H1 (cell line): Measurements from ENCODE around the gene AKR1C8. TPM values are rescaled to one million over a fixed set of nuclear protein-coding genes. Genes with fewer than 3 reads are reported as not detected.

Experiments
- CTCF ChIA-PET: fragments of 300-600 bp; sonication (Branson Sonifier 250); formaldehyde crosslinking; loops from one replicate; lab custom pipeline; 2021; ENCODE audit not compliant: partially characterized antibody; lab: Charles Lee
- POLR2A ChIA-PET: fragments of 300-600 bp; sonication (Branson Sonifier 250); formaldehyde crosslinking; loops from one replicate; lab custom pipeline; 2021; ENCODE audit warnings: inconsistent platforms; ENCODE audit not compliant: partially characterized antibody; lab: Charles Lee
- DNase-seq, 2 experiments: peaks; one replicate each; pipeline versions ENCODE4 v3.0.0 to v3.0.0-alpha.2; 2010 to 2022; ENCODE audit warnings: low spot score in 2 of 2, low read depth in 1 of 2, mixed read lengths in 1 of 2
- FAIRE-seq: peaks from 2 replicates; lab custom pipeline; 2011; peaks lifted over from hg19 to GRCh38; lab: Jason Lieb, UNC
- H2AFZ ChIP-seq: 2 replicates; pipeline ENCODE4 v1.8.1; 2012; ENCODE audit warnings: low read length, inconsistent platforms
- H2AK5ac ChIP-seq: 2 replicates; pipeline ENCODE4 v1.6.1; 2013; ENCODE audit warnings: low read depth, low read length
- H2BK120ac ChIP-seq: replicated peaks from 2 replicates; pipeline ENCODE3; 2013; ENCODE audit warnings: low read depth, low read length, inconsistent platforms
- H2BK12ac ChIP-seq: 2 replicates; pipeline ENCODE4 v1.6.1; 2013; ENCODE audit warnings: low read depth, low read length
- H2BK15ac ChIP-seq: 2 replicates; pipeline ENCODE4 v1.6.1; 2013; ENCODE audit warnings: low read length
- H2BK20ac ChIP-seq: 2 replicates; pipeline ENCODE4 v1.6.1; 2013; ENCODE audit warnings: low read length
- H2BK5ac ChIP-seq: 2 replicates; pipeline ENCODE4 v1.6.1; 2013; ENCODE audit warnings: low read depth, low read length
- H3K14ac ChIP-seq: 2 replicates; pipeline ENCODE4 v1.6.1; 2013; ENCODE audit warnings: inconsistent platforms; ENCODE audit not compliant: insufficient read length
- H3K18ac ChIP-seq: 2 replicates; pipeline ENCODE4 v1.6.1; 2013; ENCODE audit warnings: low read length; ENCODE audit errors: extremely low read depth
- H3K23ac ChIP-seq: 2 replicates; pipeline ENCODE4 v1.6.1; 2013; ENCODE audit warnings: inconsistent platforms; ENCODE audit not compliant: insufficient read length
- H3K23me2 ChIP-seq: 2 replicates; pipeline ENCODE4 v1.6.1; 2013; ENCODE audit warnings: low read depth, low read length
- H3K27ac ChIP-seq: 2 replicates; pipeline ENCODE4 v1.6.1; 2011; ENCODE audit warnings: low read depth, low read length, inconsistent platforms
- H3K27me3 ChIP-seq, 4 experiments: replicated peaks in 1 of 4; 1 replicate in 1 of 4; 2 replicates in 3 of 4; pipeline versions ENCODE4 v1.6.1 to v1.8.1; 2011 to 2013; ENCODE audit warnings: low read length in 3 of 4, mild to moderate bottlenecking in 3 of 4, inconsistent platforms in 2 of 4, mixed read lengths in 2 of 4, moderate library complexity in 1 of 4; ENCODE audit not compliant: control insufficient read depth in 3 of 4, insufficient read depth in 3 of 4; ENCODE audit errors: extremely low read depth in 1 of 4
- H3K36me3 ChIP-seq, 4 experiments: 2 replicates each; pipeline versions ENCODE4 v1.6.1 to v1.8.1; 2011 to 2013; ENCODE audit warnings: mild to moderate bottlenecking in 4 of 4, low read length in 3 of 4, moderate library complexity in 2 of 4, control low read depth in 1 of 4, inconsistent platforms in 1 of 4; ENCODE audit not compliant: insufficient read depth in 4 of 4, control insufficient read depth in 2 of 4
- H3K4ac ChIP-seq: replicated peaks from 2 replicates; pipeline ENCODE3; 2013; ENCODE audit warnings: low read length, low read depth, mixed read lengths, inconsistent platforms; ENCODE audit not compliant: insufficient read length
- H3K4me1 ChIP-seq, 4 experiments: replicated peaks in 1 of 4; 1 replicate in 1 of 4; 2 replicates in 3 of 4; pipeline versions ENCODE4 v1.6.1 to v1.8.1; 2011 to 2013; ENCODE audit warnings: low read length in 3 of 4, inconsistent platforms in 2 of 4, mixed read lengths in 1 of 4; ENCODE audit not compliant: insufficient read depth in 4 of 4, control insufficient read depth in 3 of 4
- H3K4me2 ChIP-seq, 2 experiments: 2 replicates each; pipeline versions ENCODE4 v1.6.1 to v1.8.1; 2011 to 2013; ENCODE audit warnings: low read depth in 2 of 2, low read length in 2 of 2, control low read depth in 1 of 2, inconsistent platforms in 1 of 2, mild to moderate bottlenecking in 1 of 2; ENCODE audit not compliant: insufficient read depth in 1 of 2
- H3K4me3 ChIP-seq, 4 experiments: fragments of 200-600, 300-600 bp in 1 of 4; sonication (generic), shearing (Covaris generic), sonication (Bioruptor Twin) in 1 of 4; 2 replicates each; pipeline versions ENCODE4 v1.5.1 to v1.8.1; 2011 to 2016; ENCODE audit warnings: low read length in 4 of 4, low read depth in 3 of 4, control low read depth in 2 of 4, inconsistent platforms in 2 of 4, mild to moderate bottlenecking in 2 of 4, mixed read lengths in 1 of 4, moderate library complexity in 1 of 4; ENCODE audit not compliant: insufficient read depth in 2 of 4; ENCODE audit errors: extremely low read depth in 1 of 4
- H3K56ac ChIP-seq: replicated peaks from 2 replicates; pipeline ENCODE3; 2013; ENCODE audit warnings: low read depth, mild to moderate bottlenecking, mixed read lengths, low read length, inconsistent platforms; ENCODE audit not compliant: insufficient read length
- H3K79me1 ChIP-seq: 2 replicates; pipeline ENCODE4 v1.6.1; 2013; ENCODE audit warnings: low read depth, low read length, control low read depth
- H3K79me2 ChIP-seq, 2 experiments: 2 replicates each; pipeline versions ENCODE4 v1.6.1 to v1.8.1; 2012 to 2013; ENCODE audit warnings: low read length in 2 of 2, mild to moderate bottlenecking in 2 of 2, inconsistent platforms in 1 of 2; ENCODE audit not compliant: insufficient read depth in 2 of 2, control insufficient read depth in 1 of 2
- H3K9ac ChIP-seq, 4 experiments: replicated peaks in 1 of 4; 1 replicate in 1 of 4; 2 replicates in 3 of 4; pipeline versions ENCODE4 v1.6.1 to v1.8.1; 2011 to 2013; ENCODE audit warnings: low read depth in 3 of 4, low read length in 3 of 4, control low read depth in 2 of 4, mild to moderate bottlenecking in 2 of 4, moderate library complexity in 2 of 4, inconsistent platforms in 1 of 4; ENCODE audit errors: extremely low read depth in 1 of 4
- H3K9me3 ChIP-seq, 2 experiments: 2 replicates each; pipeline versions ENCODE4 v1.6.1 to v1.8.1; 2012 to 2013; ENCODE audit warnings: mild to moderate bottlenecking in 2 of 2, moderate library complexity in 2 of 2, control low read depth in 1 of 2, inconsistent platforms in 1 of 2, low read depth in 1 of 2, low read length in 1 of 2, mixed read lengths in 1 of 2; ENCODE audit not compliant: insufficient read depth in 2 of 2
- H4K20me1 ChIP-seq, 2 experiments: replicated peaks in 1 of 2; 2 replicates each; pipeline versions ENCODE3 to v1.8.1; 2011 to 2013; ENCODE audit warnings: inconsistent platforms in 2 of 2, low read length in 2 of 2, mild to moderate bottlenecking in 1 of 2; ENCODE audit not compliant: insufficient read depth in 2 of 2, control insufficient read depth in 1 of 2
- H4K5ac ChIP-seq: 2 replicates; pipeline ENCODE4 v1.6.1; 2013; ENCODE audit warnings: low read length, low read depth, mixed read lengths, inconsistent platforms; ENCODE audit not compliant: insufficient read length
- H4K8ac ChIP-seq: 2 replicates; pipeline ENCODE4 v1.8.0; 2013; ENCODE audit warnings: mild to moderate bottlenecking, moderate library complexity, low read length, inconsistent platforms; ENCODE audit not compliant: insufficient read depth; ENCODE audit errors: extremely low read depth
- H4K91ac ChIP-seq: replicated peaks from 2 replicates; pipeline ENCODE3; 2013; ENCODE audit warnings: low read length, mixed read lengths, inconsistent platforms; ENCODE audit not compliant: insufficient read length
- ATF2 ChIP-seq: IDR thresholded peaks from 2 replicates; pipeline ENCODE4 v1.6.1; 2012; ENCODE audit warnings: low read length, inconsistent platforms
- BCL11A ChIP-seq, 2 experiments: IDR thresholded peaks; one replicate each; pipeline ENCODE4 v1.6.1; 2011; ENCODE audit warnings: low read depth in 2 of 2, low read length in 2 of 2, mild to moderate bottlenecking in 2 of 2
- CHD1 ChIP-seq: IDR thresholded peaks from 2 replicates; pipeline ENCODE4 v1.6.1; 2012; ENCODE audit warnings: low read depth, low read length, improper control_type of control experiment
- KDM5A ChIP-seq: fragments of 200-600 bp; IDR thresholded peaks from 2 replicates; pipeline ENCODE4 v1.7.1; 2012; ENCODE audit warnings: mild to moderate bottlenecking, low read length, inconsistent platforms, mixed read lengths
- NANOG ChIP-seq: IDR thresholded peaks from 2 replicates; pipeline ENCODE4 v1.6.1; 2011; ENCODE audit warnings: low read length, low read depth, mild to moderate bottlenecking, inconsistent platforms; ENCODE audit not compliant: insufficient read depth, poor library complexity, severe bottlenecking
- TEAD4 ChIP-seq: IDR thresholded peaks from 2 replicates; pipeline ENCODE4 v1.6.1; 2012; ENCODE audit warnings: low read depth, low read length, inconsistent platforms, mixed read lengths
- WGBS, 2 experiments: shearing (Covaris generic) in 1 of 2; methylation state at CpG; one replicate each; pipeline versions ENCODE4 v1.1.6 to v1.1.7; 2013 to 2015; ENCODE audit warnings: low lambda C conversion rate in 2 of 2, mixed read lengths in 2 of 2, inconsistent platforms in 1 of 2, low coverage in 1 of 2, missing lambda C conversion rate in 1 of 2; ENCODE audit not compliant: insufficient replicate concordance in 2 of 2, insufficient coverage in 1 of 2, insufficient read length in 1 of 2; ENCODE audit errors: extremely low coverage in 1 of 2, missing lambda C conversion rate in 1 of 2; 5-methylcytosine and 5-hydroxymethylcytosine counted together
- polyA plus RNA-seq, 7 experiments: library from polyadenylated mRNA; depleted of rRNA in 3 of 7; stranded (reverse) in 5 of 7; unstranded in 2 of 7; fragments of >200 nt in 5 of 7; fragments of 200-250 nt in 2 of 7; gene quantifications; 1 replicate in 5 of 7; 2 replicates in 1 of 7; 4 replicates in 1 of 7; pipeline versions ENCODE4 v1.2.1 to v1.2.3, GENCODE V29; 2011 to 2013; ENCODE audit warnings: missing spikeins in 2 of 7, mixed read lengths in 2 of 7
- total RNA-seq: library from RNA; stranded (reverse); fragmentation: NEBNext Ultra II Directional; extraction: Animal tissue kit (Norgen Biotek cat#: 25700); gene quantifications from 2 replicates; pipeline ENCODE4 v1.2.1, GENCODE V29; 2021

The AKR1C8 gene
- total and polyA plus RNA-seq, 2 of the 8 experiments (the other 6 are each of a cell fraction or from before 2014, with no cell fraction given), result not detected

GRCh38 chr10:5146920-5147254, 38.1 kb downstream of the AKR1C8 start:
- Histone ChIP-seq H3K9ac (no peak overlapping the region), H4K91ac (no peak overlapping the region), H2BK15ac (no peak overlapping the region), H3K4me3 (no peak overlapping the region), H3K79me1 (no peaks in the 10 kb centered on the region), H3K23me2 (no peaks in the 10 kb centered on the region), H2AK5ac (no peak overlapping the region), H3K14ac (no peak overlapping the region), H2BK5ac (no peak overlapping the region), H3K79me2 (no peaks in the 10 kb centered on the region), H4K5ac (no peak overlapping the region), H3K4me2 (no peak overlapping the region), H3K18ac (no peak overlapping the region), H3K27ac (no peak overlapping the region), H3K4ac (no peak overlapping the region), H3K36me3 (no peaks in the 10 kb centered on the region), H3K9me3 (peaks cover 15 to 20% of the 10 kb centered on the region in 2 experiments; a peak in 2 of 4 replicates), H4K20me1 (no peaks in the 10 kb centered on the region), H2BK12ac (no peak overlapping the region), H3K4me1 (no peaks in the 10 kb centered on the region), H3K27me3 (no peaks in the 10 kb centered on the region), H4K8ac (no peak overlapping the region), H2BK20ac (no peak overlapping the region), H2BK120ac (no peak overlapping the region), H3K23ac (no peak overlapping the region), H3K56ac (no peak overlapping the region), H2AFZ (no peak overlapping the region)
- no peak for DNase-seq
- ChIA-PET POLR2A (no interaction called here), CTCF (no interaction called here)
- 92% methylated on average over 5 of the region's 5 CpGs; no CpG with 5 or more reads in 1 of the 2 experiments for WGBS, 2 experiments
- TF ChIP-seq NANOG, result no peak
- no peak for TF ChIP-seq ATF2
- TF ChIP-seq TEAD4, result no peak
- TF ChIP-seq BCL11A (IDR thresholded peaks at IDR 0.05; ENCODE audit: low read depth in 2 of 2, low read length in 2 of 2), result no peak
- no peak for TF ChIP-seq CHD1
- TF ChIP-seq KDM5A, result no peak
- FAIRE-seq, result no peak
